Fibroblast of lung (primary cell): ENCODE measurements around the gene PRKCI. TPM values are rescaled to one million over a fixed set of nuclear protein-coding genes. Genes with fewer than 3 reads are reported as not detected.

ENCODE experiments used
- DNase-seq, 2 donors: peaks; one replicate each; pipeline versions ENCODE4 v3.0.0 to v3.0.0-alpha.2; 2010; ENCODE audit warnings: low read depth in 2 of 2
- H2AFZ ChIP-seq: 2 replicates; pipeline ENCODE4 v1.5.1; 2012; ENCODE audit warnings: low read length, control low read depth, inconsistent platforms
- H3K27ac ChIP-seq: 2 replicates; pipeline ENCODE4 v1.5.1; 2011; ENCODE audit warnings: low read length, control low read depth; ENCODE audit not compliant: insufficient read depth
- H3K27me3 ChIP-seq: 2 replicates; pipeline ENCODE4 v1.5.1; 2011; ENCODE audit warnings: mild to moderate bottlenecking, low read length; ENCODE audit not compliant: control insufficient read depth, insufficient read depth
- H3K36me3 ChIP-seq: 2 replicates; pipeline ENCODE4 v1.5.1; 2011; ENCODE audit warnings: low read length; ENCODE audit not compliant: control insufficient read depth, insufficient read depth
- H3K4me1 ChIP-seq: 2 replicates; pipeline ENCODE4 v1.5.1; 2011; ENCODE audit warnings: low read length; ENCODE audit not compliant: control insufficient read depth, insufficient read depth; ENCODE audit errors: extremely low read depth
- H3K4me2 ChIP-seq: 2 replicates; pipeline ENCODE4 v1.5.1; 2011; ENCODE audit warnings: low read length, control low read depth; ENCODE audit not compliant: insufficient read depth; ENCODE audit errors: extremely low read depth
- H3K4me3 ChIP-seq, 4 experiments: fragments of 200-600 bp in 1 of 4; sonication (generic) in 1 of 4; replicated peaks in 1 of 4; 2 replicates each; pipeline ENCODE4 v1.5.1; 2011 to 2016; ENCODE audit warnings: low read length in 4 of 4, low read depth in 3 of 4, mild to moderate bottlenecking in 3 of 4, control low read depth in 2 of 4, inconsistent platforms in 1 of 4, mixed read lengths in 1 of 4; ENCODE audit not compliant: insufficient read depth in 1 of 4; ENCODE audit errors: control extremely low read depth in 1 of 4
- H3K79me2 ChIP-seq: 2 replicates; pipeline ENCODE4 v1.5.1; 2012; ENCODE audit warnings: mild to moderate bottlenecking, low read length, inconsistent platforms; ENCODE audit not compliant: control insufficient read depth, insufficient read depth
- H3K9ac ChIP-seq: 2 replicates; pipeline ENCODE4 v1.5.1; 2011; ENCODE audit warnings: mild to moderate bottlenecking, low read length, control low read depth; ENCODE audit not compliant: insufficient read depth
- H3K9me3 ChIP-seq: 2 replicates; pipeline ENCODE4 v1.5.1; 2012; ENCODE audit warnings: low read depth, low read length; ENCODE audit not compliant: control insufficient read depth, insufficient read depth
- H4K20me1 ChIP-seq: 2 replicates; pipeline ENCODE4 v1.5.1; 2011; ENCODE audit warnings: low read length; ENCODE audit not compliant: control insufficient read depth, insufficient read depth; ENCODE audit errors: extremely low read depth
- CTCF ChIP-seq, 2 donors: IDR thresholded peaks in 1 of 2; conservative IDR thresholded peaks in 1 of 2; 1 replicate in 1 of 2; 2 replicates in 1 of 2; pipeline ENCODE4 v1.5.1; 2011 to 2012; ENCODE audit warnings: low read length in 2 of 2, control low read depth in 1 of 2, inconsistent platforms in 1 of 2, low read depth in 1 of 2, mild to moderate bottlenecking in 1 of 2
- EZH2 ChIP-seq: IDR thresholded peaks from 2 replicates; pipeline ENCODE4 v1.5.1; 2012; ENCODE audit warnings: low read length, control low read depth, mild to moderate bottlenecking; ENCODE audit errors: missing control alignments
- polyA plus RNA-seq, 2 donors: library from polyadenylated mRNA; depleted of rRNA in 1 of 2; stranded (reverse) in 1 of 2; unstranded in 1 of 2; fragments of >200 nt; gene quantifications; 2 replicates each; pipeline ENCODE4 v1.2.1, GENCODE V29; 2011 to 2012; ENCODE audit warnings: missing spikeins in 1 of 2
- total RNA-seq: library from RNA; depleted of rRNA; stranded (reverse); fragments of >200 nt; gene quantifications from 2 replicates; pipeline ENCODE4 v1.2.1, GENCODE V29; 2014

The PRKCI gene
- total and polyA plus RNA-seq, 2 donors (not counting 1 experiment from before 2014, with no cell fraction given) = 68.7 to 80.3 TPM

- no peaks in the 10 kb centered on the region for H3K9me3 ChIP-seq
- H2AFZ ChIP-seq = no peak overlapping the region
- no peaks in the 10 kb centered on the region for H4K20me1 ChIP-seq
- H3K36me3 ChIP-seq = no peaks in the 10 kb centered on the region
- peaks cover 26% of the 10 kb centered on the region for H3K79me2 ChIP-seq
- H3K27me3 ChIP-seq = no peaks in the 10 kb centered on the region
- peak overlapping the region; percentile 76 for H3K4me2 ChIP-seq
- peaks cover 8% of the 10 kb centered on the region for H3K4me1 ChIP-seq
- DNase-seq = peak; percentile 90 to 94
- peak overlapping the region; percentile 6 for H3K27ac ChIP-seq
- TF ChIP-seq EZH2 = no peak
- TF ChIP-seq CTCF (conservative IDR thresholded peaks at IDR 0.05 in 1 of 2, IDR thresholded peaks at IDR 0.05 in 1 of 2; ENCODE audit: low read depth in 1 of 2, low read length in 2 of 2) = no peak
- H3K9ac ChIP-seq = no peak overlapping the region
- H3K4me3 ChIP-seq = no peak overlapping the region
These were observed 11.3 kb downstream of the PRKCI start for GRCh38 chr3:170233530-170233929.

- Histone ChIP-seq H3K79me2 (no peaks in the 10 kb centered on the region), H4K20me1 (no peaks in the 10 kb centered on the region), H3K36me3 (no peaks in the 10 kb centered on the region), H3K4me1 (no peaks in the 10 kb centered on the region), H3K27me3 (no peaks in the 10 kb centered on the region), H3K9me3 (no peaks in the 10 kb centered on the region), H3K4me2 (no peak overlapping the region), H2AFZ (no peak overlapping the region), H3K27ac (no peak overlapping the region), H3K9ac (no peak overlapping the region), H3K4me3 (no peak overlapping the region)
- no peak for DNase-seq
- no peak for TF ChIP-seq EZH2
- TF ChIP-seq CTCF (conservative IDR thresholded peaks at IDR 0.05 in 1 of 2, IDR thresholded peaks at IDR 0.05 in 1 of 2; ENCODE audit: low read depth in 1 of 2, low read length in 2 of 2) = no peak
These were observed 17.9 kb downstream of the PRKCI start for GRCh38 chr3:170240142-170240541.

GRCh38 chr3:170240671-170241070 lies 18.4 kb downstream of the PRKCI start:
- Histone ChIP-seq H3K9me3 (no peaks in the 10 kb centered on the region), H3K79me2 (no peaks in the 10 kb centered on the region), H3K27me3 (no peaks in the 10 kb centered on the region), H3K4me1 (no peaks in the 10 kb centered on the region), H3K9ac (no peak overlapping the region), H3K4me2 (no peak overlapping the region), H3K4me3 (no peak overlapping the region), H4K20me1 (no peaks in the 10 kb centered on the region), H3K36me3 (no peaks in the 10 kb centered on the region), H3K27ac (no peak overlapping the region), H2AFZ (no peak overlapping the region)
- DNase-seq = no peak
- TF ChIP-seq CTCF (conservative IDR thresholded peaks at IDR 0.05 in 1 of 2, IDR thresholded peaks at IDR 0.05 in 1 of 2; ENCODE audit: low read depth in 1 of 2, low read length in 2 of 2) (no peak), EZH2 (no peak)
